Measurements from ENCODE around the gene STIM1.

- TF ChIP-seq YY1 (IDR thresholded peaks at IDR 0.05; ENCODE audit: insufficient read depth, insufficient read length) (no peak), SUZ12 (IDR thresholded peaks at IDR 0.05; ENCODE audit: extremely low read depth, insufficient read depth, insufficient read length) (no peak)
Observed at GRCh38 chr11:4068962-4069361, 213.5 kb downstream of the STIM1 start.
